Parathyroid adenoma (tissue), 2 donors: ENCODE results near the gene IFT88.
"Not testable (repeated sequence)": the region's sequence is repeated elsewhere in the genome, so short reads cannot be mapped to it uniquely, and the experiment has no call there.

Experiments used
- H2AFZ ChIP-seq: fragments of 300-600 bp; sonication (generic); one replicate; pipeline ENCODE4 v1.7.0; 2017; ENCODE audit warnings: antibody characterized with exemption, mild to moderate bottlenecking
- H3K27ac ChIP-seq: fragments of 300-600 bp; sonication (generic); one replicate; pipeline ENCODE4 v1.7.0; 2017
- H3K27me3 ChIP-seq: fragments of 300-600 bp; sonication (generic); one replicate; pipeline ENCODE4 v1.7.0; 2017; ENCODE audit warnings: low read length; ENCODE audit not compliant: control insufficient read depth, insufficient read depth
- H3K36me3 ChIP-seq: fragments of 300-600 bp; sonication (generic); one replicate; pipeline ENCODE4 v1.7.0; 2017; ENCODE audit warnings: low read length; ENCODE audit not compliant: control insufficient read depth, insufficient read depth
- H3K4me1 ChIP-seq: fragments of 300-600 bp; sonication (generic); one replicate; pipeline ENCODE4 v1.7.0; 2017; ENCODE audit warnings: control low read depth
- H3K4me2 ChIP-seq: fragments of 300-600 bp; sonication (generic); one replicate; pipeline ENCODE4 v1.7.0; 2017; ENCODE audit warnings: low read length
- H3K4me3 ChIP-seq: fragments of 300-600 bp; sonication (generic); one replicate; pipeline ENCODE4 v1.7.0; 2017; ENCODE audit warnings: low read depth, low read length
- H3K79me2 ChIP-seq: fragments of 300-600 bp; sonication (generic); one replicate; pipeline ENCODE4 v1.7.0; 2017; ENCODE audit warnings: control low read depth
- H3K9ac ChIP-seq: fragments of 300-600 bp; sonication (generic); one replicate; pipeline ENCODE4 v1.7.0; 2017; ENCODE audit warnings: mild to moderate bottlenecking
- H3K9me3 ChIP-seq: fragments of 300-600 bp; sonication (generic); one replicate; pipeline ENCODE4 v1.7.0; 2017; ENCODE audit warnings: low read length; ENCODE audit not compliant: control insufficient read depth
- CTCF ChIP-seq: fragments of 300-600 bp; sonication (generic); IDR thresholded peaks from one replicate; pipeline ENCODE4 v1.7.0; 2017; ENCODE audit warnings: antibody characterized with exemption, mild to moderate bottlenecking
- donor health status: primary hyperparathyroidism.

Gene IFT88

DNA sequence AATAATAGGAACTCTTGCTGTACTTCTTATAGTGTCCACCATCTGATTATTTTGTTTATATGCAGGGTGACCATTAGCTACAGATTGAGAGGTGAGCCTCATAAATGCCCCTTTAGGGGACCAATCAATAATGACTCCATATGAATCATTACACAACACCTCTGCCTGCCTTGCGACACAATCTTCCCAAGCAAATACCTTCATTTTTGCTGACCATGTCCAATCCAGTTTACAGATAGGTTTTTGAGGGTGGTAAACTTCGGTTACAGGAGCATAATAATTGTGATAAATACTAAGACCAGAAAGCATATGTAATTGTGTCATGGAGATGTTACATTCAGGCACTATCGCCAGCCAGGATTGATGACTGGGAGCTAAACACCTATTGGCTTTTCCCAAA is 112.9 kb downstream of the IFT88 start:
- H3K4me3 ChIP-seq, result no peak overlapping the region
- no peaks in the 10 kb centered on the region for H3K9me3 ChIP-seq
- H3K36me3 ChIP-seq, result no peaks in the 10 kb centered on the region
- H3K27me3 ChIP-seq, result no peaks in the 10 kb centered on the region
- H3K4me1 ChIP-seq, result no peaks in the 10 kb centered on the region
- H3K79me2 ChIP-seq, result no peaks in the 10 kb centered on the region
- no peak overlapping the region for H3K27ac ChIP-seq
- no peak overlapping the region for H3K4me2 ChIP-seq
- H2AFZ ChIP-seq, result no peak overlapping the region
- no peak overlapping the region for H3K9ac ChIP-seq
- TF ChIP-seq CTCF, result no peak

DNA sequence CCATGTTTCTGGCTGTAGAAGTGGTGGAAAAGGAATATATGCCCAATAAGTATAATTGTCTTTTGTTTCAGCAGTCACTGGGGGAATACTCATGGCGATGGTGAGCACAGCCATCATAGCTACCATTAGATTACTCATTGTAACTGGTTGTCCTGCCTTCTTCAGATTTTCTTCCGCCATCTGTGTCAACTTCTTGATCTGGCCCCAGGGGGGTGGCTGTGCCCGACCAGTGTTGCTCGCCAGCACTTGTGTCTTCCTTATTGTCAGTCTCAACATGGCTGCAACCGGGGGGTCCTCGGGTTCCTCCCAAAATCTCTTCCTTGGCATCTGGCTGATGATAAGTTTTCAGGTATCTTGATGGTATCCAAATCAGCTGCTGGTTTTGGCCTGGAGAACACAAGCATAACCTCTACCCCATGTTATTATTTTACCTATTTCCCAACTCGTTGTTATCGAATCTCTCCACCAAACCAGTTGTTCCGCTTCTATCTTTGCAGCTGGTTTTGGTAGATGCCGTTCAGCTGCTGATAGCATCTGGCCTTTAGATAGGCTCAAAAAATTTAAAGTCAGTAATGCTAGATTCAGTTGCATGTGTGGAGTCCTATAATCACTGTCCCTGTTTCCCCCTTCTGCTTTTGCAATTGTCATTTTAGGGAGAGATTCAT is 113.6 kb downstream of the IFT88 start:
- H3K27ac ChIP-seq, result no peak overlapping the region
- no peak overlapping the region for H3K4me3 ChIP-seq
- no peaks in the 10 kb centered on the region for H3K36me3 ChIP-seq
- no peak for TF ChIP-seq CTCF
- H3K4me1 ChIP-seq, result no peaks in the 10 kb centered on the region
- no peaks in the 10 kb centered on the region for H3K79me2 ChIP-seq
- H3K4me2 ChIP-seq, result no peak overlapping the region
- no peaks in the 10 kb centered on the region for H3K27me3 ChIP-seq
- no peaks in the 10 kb centered on the region for H3K9me3 ChIP-seq
- H2AFZ ChIP-seq, result no peak overlapping the region
- H3K9ac ChIP-seq, result no peak overlapping the region

- not testable (repeated sequence) for H3K9ac ChIP-seq, H3K9me3 ChIP-seq, H3K27ac ChIP-seq, H3K27me3 ChIP-seq, H3K4me2 ChIP-seq, H3K4me1 ChIP-seq, H3K79me2 ChIP-seq, H3K36me3 ChIP-seq, H3K4me3 ChIP-seq, H2AFZ ChIP-seq
Measured at GRCh38 chr13:20681481-20681880, 114.5 kb downstream of the IFT88 start.

DNA sequence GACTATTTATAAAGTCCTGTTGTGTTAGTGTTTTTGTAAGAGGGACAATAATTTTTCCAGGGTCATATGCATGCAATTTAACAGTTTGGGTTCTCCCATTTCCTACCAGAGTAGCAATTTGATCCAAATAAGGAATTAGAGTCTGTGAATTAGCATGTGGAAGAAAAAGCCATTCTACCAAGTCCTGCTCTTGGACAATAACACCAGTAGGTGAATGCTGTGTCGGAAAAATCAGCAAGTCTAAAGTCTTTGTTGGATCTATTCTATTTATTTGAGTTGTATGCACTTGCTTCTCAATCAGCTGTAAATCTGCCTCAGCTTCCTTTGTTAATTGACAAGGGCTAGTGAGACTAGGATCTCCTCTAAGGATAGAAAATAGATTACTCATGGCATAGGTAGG is 115.1 kb downstream of the IFT88 start:
- H3K27ac ChIP-seq, result no peak overlapping the region

GRCh38 chr13:20684041-20684440 is 117.1 kb downstream of the IFT88 start:
- no peaks in the 10 kb centered on the region for H3K36me3 ChIP-seq
- H3K9ac ChIP-seq, result no peak overlapping the region
- no peaks in the 10 kb centered on the region for H3K9me3 ChIP-seq
- H3K4me1 ChIP-seq, result no peaks in the 10 kb centered on the region
- no peak overlapping the region for H2AFZ ChIP-seq
- no peaks in the 10 kb centered on the region for H3K79me2 ChIP-seq
- TF ChIP-seq CTCF, result no peak
- H3K4me2 ChIP-seq, result no peak overlapping the region
- H3K27me3 ChIP-seq, result no peaks in the 10 kb centered on the region
- H3K27ac ChIP-seq, result no peak overlapping the region
- H3K4me3 ChIP-seq, result no peak overlapping the region

More for the DNA sequence above, 115.1 kb downstream of the IFT88 start:
- no peak overlapping the region for H2AFZ ChIP-seq
- H3K27me3 ChIP-seq, result no peaks in the 10 kb centered on the region
- no peak overlapping the region for H3K4me2 ChIP-seq
- no peaks in the 10 kb centered on the region for H3K9me3 ChIP-seq
- no peaks in the 10 kb centered on the region for H3K4me1 ChIP-seq
- no peak overlapping the region for H3K4me3 ChIP-seq
- no peak overlapping the region for H3K9ac ChIP-seq
- H3K36me3 ChIP-seq, result no peaks in the 10 kb centered on the region
- no peaks in the 10 kb centered on the region for H3K79me2 ChIP-seq
- no peak for TF ChIP-seq CTCF
